ENCODE results near the gene CNOT2.
"Not testable (repeated sequence)": the region's sequence is repeated elsewhere in the genome, so short reads cannot be mapped to it uniquely, and the experiment has no call there.

Gene CNOT2

GRCh38 chr12:70251661-70252060 lies 8.4 kb downstream of the CNOT2 start:
- DNase-seq (ENCODE audit: low read depth), result no peak

- no peak for DNase-seq (ENCODE audit: low read depth)
Observed at GRCh38 chr12:70252832-70253231, 9.6 kb downstream of the CNOT2 start.

GRCh38 chr12:70254225-70254624 lies 11.0 kb downstream of the CNOT2 start:
- no peak for DNase-seq (ENCODE audit: low read depth)

GRCh38 chr12:70254846-70255245 lies 11.6 kb downstream of the CNOT2 start:
- DNase-seq (ENCODE audit: low read depth), result no peak

- no peak for DNase-seq (ENCODE audit: low read depth)
Observed at GRCh38 chr12:70255311-70255710, 12.1 kb downstream of the CNOT2 start.

- DNase-seq (ENCODE audit: low read depth), result no peak
Observed at GRCh38 chr12:70258605-70259403, 15.6 kb downstream of the CNOT2 start.

GRCh38 chr12:70260646-70261045 lies 17.4 kb downstream of the CNOT2 start:
- DNase-seq (ENCODE audit: low read depth), result no peak

GRCh38 chr12:70264067-70264867 lies 21.0 kb downstream of the CNOT2 start:
- DNase-seq (ENCODE audit: low read depth), result no peak

GRCh38 chr12:70265132-70265531 lies 21.9 kb downstream of the CNOT2 start:
- DNase-seq (ENCODE audit: low read depth), result no peak

GRCh38 chr12:70267550-70267949 lies 24.3 kb downstream of the CNOT2 start:
- no peak for DNase-seq (ENCODE audit: low read depth)

GRCh38 chr12:70268972-70269371 lies 25.7 kb downstream of the CNOT2 start:
- no peak for DNase-seq (ENCODE audit: low read depth)

GRCh38 chr12:70270108-70270507 lies 26.9 kb downstream of the CNOT2 start:
- DNase-seq (ENCODE audit: low read depth), result no peak

- no peak for DNase-seq (ENCODE audit: low read depth)
Observed at GRCh38 chr12:70271025-70271424, 27.8 kb downstream of the CNOT2 start.

GRCh38 chr12:70272510-70272909 lies 29.3 kb downstream of the CNOT2 start:
- DNase-seq (ENCODE audit: low read depth), result no peak

- DNase-seq (ENCODE audit: low read depth), result no peak
Observed at GRCh38 chr12:70275045-70275444, 31.8 kb downstream of the CNOT2 start.

- no peak for DNase-seq (ENCODE audit: low read depth)
Observed at GRCh38 chr12:70277973-70278372, 34.7 kb downstream of the CNOT2 start.

- DNase-seq (ENCODE audit: low read depth), result no peak
Observed at GRCh38 chr12:70278945-70279344, 35.7 kb downstream of the CNOT2 start.

GRCh38 chr12:70283232-70283631 lies 40.0 kb downstream of the CNOT2 start:
- no peak for DNase-seq (ENCODE audit: low read depth)

- no peak for DNase-seq (ENCODE audit: low read depth)
Observed at GRCh38 chr12:70288817-70289216, 45.6 kb downstream of the CNOT2 start.

GRCh38 chr12:70290116-70290515 lies 46.9 kb downstream of the CNOT2 start:
- DNase-seq (ENCODE audit: low read depth), result no peak

GRCh38 chr12:70292017-70292776 lies 49.0 kb downstream of the CNOT2 start:
- no peak for DNase-seq (ENCODE audit: low read depth)

GRCh38 chr12:70304684-70305555 lies 61.7 kb downstream of the CNOT2 start:
- not testable (repeated sequence) for DNase-seq (ENCODE audit: low read depth)
